Measurements from ENCODE around the gene SH3RF1. TPM values are rescaled to one million over a fixed set of nuclear protein-coding genes. Genes with fewer than 3 reads are reported as not detected.

The SH3RF1 gene
- total and polyA plus RNA-seq, 2 of the 8 experiments (the other 6 are each of a cell fraction or from before 2014, with no cell fraction given) = 6.9 to 15.1 TPM

- TF ChIP-seq, protein P1, sequence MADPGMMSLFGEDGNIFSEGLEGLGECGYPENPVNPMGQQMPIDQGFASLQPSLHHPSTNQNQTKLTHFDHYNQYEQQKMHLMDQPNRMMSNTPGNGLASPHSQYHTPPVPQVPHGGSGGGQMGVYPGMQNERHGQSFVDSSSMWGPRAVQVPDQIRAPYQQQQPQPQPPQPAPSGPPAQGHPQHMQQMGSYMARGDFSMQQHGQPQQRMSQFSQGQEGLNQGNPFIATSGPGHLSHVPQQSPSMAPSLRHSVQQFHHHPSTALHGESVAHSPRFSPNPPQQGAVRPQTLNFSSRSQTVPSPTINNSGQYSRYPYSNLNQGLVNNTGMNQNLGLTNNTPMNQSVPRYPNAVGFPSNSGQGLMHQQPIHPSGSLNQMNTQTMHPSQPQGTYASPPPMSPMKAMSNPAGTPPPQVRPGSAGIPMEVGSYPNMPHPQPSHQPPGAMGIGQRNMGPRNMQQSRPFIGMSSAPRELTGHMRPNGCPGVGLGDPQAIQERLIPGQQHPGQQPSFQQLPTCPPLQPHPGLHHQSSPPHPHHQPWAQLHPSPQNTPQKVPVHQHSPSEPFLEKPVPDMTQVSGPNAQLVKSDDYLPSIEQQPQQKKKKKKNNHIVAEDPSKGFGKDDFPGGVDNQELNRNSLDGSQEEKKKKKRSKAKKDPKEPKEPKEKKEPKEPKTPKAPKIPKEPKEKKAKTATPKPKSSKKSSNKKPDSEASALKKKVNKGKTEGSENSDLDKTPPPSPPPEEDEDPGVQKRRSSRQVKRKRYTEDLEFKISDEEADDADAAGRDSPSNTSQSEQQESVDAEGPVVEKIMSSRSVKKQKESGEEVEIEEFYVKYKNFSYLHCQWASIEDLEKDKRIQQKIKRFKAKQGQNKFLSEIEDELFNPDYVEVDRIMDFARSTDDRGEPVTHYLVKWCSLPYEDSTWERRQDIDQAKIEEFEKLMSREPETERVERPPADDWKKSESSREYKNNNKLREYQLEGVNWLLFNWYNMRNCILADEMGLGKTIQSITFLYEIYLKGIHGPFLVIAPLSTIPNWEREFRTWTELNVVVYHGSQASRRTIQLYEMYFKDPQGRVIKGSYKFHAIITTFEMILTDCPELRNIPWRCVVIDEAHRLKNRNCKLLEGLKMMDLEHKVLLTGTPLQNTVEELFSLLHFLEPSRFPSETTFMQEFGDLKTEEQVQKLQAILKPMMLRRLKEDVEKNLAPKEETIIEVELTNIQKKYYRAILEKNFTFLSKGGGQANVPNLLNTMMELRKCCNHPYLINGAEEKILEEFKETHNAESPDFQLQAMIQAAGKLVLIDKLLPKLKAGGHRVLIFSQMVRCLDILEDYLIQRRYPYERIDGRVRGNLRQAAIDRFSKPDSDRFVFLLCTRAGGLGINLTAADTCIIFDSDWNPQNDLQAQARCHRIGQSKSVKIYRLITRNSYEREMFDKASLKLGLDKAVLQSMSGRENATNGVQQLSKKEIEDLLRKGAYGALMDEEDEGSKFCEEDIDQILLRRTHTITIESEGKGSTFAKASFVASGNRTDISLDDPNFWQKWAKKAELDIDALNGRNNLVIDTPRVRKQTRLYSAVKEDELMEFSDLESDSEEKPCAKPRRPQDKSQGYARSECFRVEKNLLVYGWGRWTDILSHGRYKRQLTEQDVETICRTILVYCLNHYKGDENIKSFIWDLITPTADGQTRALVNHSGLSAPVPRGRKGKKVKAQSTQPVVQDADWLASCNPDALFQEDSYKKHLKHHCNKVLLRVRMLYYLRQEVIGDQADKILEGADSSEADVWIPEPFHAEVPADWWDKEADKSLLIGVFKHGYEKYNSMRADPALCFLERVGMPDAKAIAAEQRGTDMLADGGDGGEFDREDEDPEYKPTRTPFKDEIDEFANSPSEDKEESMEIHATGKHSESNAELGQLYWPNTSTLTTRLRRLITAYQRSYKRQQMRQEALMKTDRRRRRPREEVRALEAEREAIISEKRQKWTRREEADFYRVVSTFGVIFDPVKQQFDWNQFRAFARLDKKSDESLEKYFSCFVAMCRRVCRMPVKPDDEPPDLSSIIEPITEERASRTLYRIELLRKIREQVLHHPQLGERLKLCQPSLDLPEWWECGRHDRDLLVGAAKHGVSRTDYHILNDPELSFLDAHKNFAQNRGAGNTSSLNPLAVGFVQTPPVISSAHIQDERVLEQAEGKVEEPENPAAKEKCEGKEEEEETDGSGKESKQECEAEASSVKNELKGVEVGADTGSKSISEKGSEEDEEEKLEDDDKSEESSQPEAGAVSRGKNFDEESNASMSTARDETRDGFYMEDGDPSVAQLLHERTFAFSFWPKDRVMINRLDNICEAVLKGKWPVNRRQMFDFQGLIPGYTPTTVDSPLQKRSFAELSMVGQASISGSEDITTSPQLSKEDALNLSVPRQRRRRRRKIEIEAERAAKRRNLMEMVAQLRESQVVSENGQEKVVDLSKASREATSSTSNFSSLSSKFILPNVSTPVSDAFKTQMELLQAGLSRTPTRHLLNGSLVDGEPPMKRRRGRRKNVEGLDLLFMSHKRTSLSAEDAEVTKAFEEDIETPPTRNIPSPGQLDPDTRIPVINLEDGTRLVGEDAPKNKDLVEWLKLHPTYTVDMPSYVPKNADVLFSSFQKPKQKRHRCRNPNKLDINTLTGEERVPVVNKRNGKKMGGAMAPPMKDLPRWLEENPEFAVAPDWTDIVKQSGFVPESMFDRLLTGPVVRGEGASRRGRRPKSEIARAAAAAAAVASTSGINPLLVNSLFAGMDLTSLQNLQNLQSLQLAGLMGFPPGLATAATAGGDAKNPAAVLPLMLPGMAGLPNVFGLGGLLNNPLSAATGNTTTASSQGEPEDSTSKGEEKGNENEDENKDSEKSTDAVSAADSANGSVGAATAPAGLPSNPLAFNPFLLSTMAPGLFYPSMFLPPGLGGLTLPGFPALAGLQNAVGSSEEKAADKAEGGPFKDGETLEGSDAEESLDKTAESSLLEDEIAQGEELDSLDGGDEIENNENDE (IDR thresholded peaks at IDR 0.05; ENCODE audit: insufficient replicate concordance, low read length) = no peak
- no peak for TF ChIP-seq KDM1A (IDR thresholded peaks at IDR 0.05; ENCODE audit: borderline replicate concordance, low read length)
- no peak for TF ChIP-seq SIRT6 (IDR thresholded peaks at IDR 0.05; ENCODE audit: low read length)
- no peak for TF ChIP-seq RFX5 (IDR thresholded peaks at IDR 0.05; ENCODE audit: borderline replicate concordance, low read depth, low read length)
- TF ChIP-seq, protein P2, sequence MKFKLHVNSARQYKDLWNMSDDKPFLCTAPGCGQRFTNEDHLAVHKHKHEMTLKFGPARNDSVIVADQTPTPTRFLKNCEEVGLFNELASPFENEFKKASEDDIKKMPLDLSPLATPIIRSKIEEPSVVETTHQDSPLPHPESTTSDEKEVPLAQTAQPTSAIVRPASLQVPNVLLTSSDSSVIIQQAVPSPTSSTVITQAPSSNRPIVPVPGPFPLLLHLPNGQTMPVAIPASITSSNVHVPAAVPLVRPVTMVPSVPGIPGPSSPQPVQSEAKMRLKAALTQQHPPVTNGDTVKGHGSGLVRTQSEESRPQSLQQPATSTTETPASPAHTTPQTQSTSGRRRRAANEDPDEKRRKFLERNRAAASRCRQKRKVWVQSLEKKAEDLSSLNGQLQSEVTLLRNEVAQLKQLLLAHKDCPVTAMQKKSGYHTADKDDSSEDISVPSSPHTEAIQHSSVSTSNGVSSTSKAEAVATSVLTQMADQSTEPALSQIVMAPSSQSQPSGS (IDR thresholded peaks at IDR 0.05; ENCODE audit: low read length) = no peak
- TF ChIP-seq SRF (IDR thresholded peaks at IDR 0.05; ENCODE audit: low read depth, low read length) = no peak
- no peak for TF ChIP-seq CEBPB (IDR thresholded peaks at IDR 0.05; ENCODE audit: low read depth, low read length)
These were observed 95.3 kb downstream of the SH3RF1 start (continued) for GRCh38 chr4:169175476-169175875.
